NCI-H1048 (cell line): ENCODE data around the gene CASQ1.

Source experiments
- DNase-seq: peaks from one replicate; lab custom pipeline; 2025; lab: John Stamatoyannopoulos, UW

CASQ1 gene

GRCh38 chr1:160226623-160227022 lies 36.2 kb downstream of the CASQ1 start:
- no peak for DNase-seq

- DNase-seq, result no peak
These were observed 36.7 kb downstream of the CASQ1 start for GRCh38 chr1:160227034-160227433.

GRCh38 chr1:160227561-160227960 lies 37.2 kb downstream of the CASQ1 start:
- no peak for DNase-seq

- no peak for DNase-seq
These were observed 38.1 kb downstream of the CASQ1 start for GRCh38 chr1:160228431-160228830.

GRCh38 chr1:160232911-160233310 lies 42.5 kb downstream of the CASQ1 start:
- DNase-seq, result no peak

- DNase-seq, result no peak
These were observed 46.4 kb downstream of the CASQ1 start for GRCh38 chr1:160236806-160237205.

- no peak for DNase-seq
These were observed 47.2 kb downstream of the CASQ1 start for GRCh38 chr1:160237558-160237957.

- no peak for DNase-seq
These were observed 48.0 kb downstream of the CASQ1 start for GRCh38 chr1:160238408-160238807.

GRCh38 chr1:160239582-160240299 lies 49.4 kb downstream of the CASQ1 start:
- DNase-seq, result no peak

- no peak for DNase-seq
These were observed 53.4 kb downstream of the CASQ1 start for GRCh38 chr1:160243767-160244166.

GRCh38 chr1:160244209-160244608 lies 53.8 kb downstream of the CASQ1 start:
- no peak for DNase-seq

GRCh38 chr1:160245434-160245833 lies 55.1 kb downstream of the CASQ1 start:
- no peak for DNase-seq

- no peak for DNase-seq
These were observed 56.7 kb downstream of the CASQ1 start for GRCh38 chr1:160247053-160247452.

GRCh38 chr1:160251011-160251410 lies 60.6 kb downstream of the CASQ1 start:
- DNase-seq, result no peak
